Stomach (tissue), 9 donors: ENCODE measurements around the gene WFDC1. TPM values are rescaled to one million over a fixed set of nuclear protein-coding genes. Genes with fewer than 3 reads are reported as not detected.
A peak's percentile ranks its signal among the peaks of the same experiment; 100 is the strongest.
"Not testable (repeated sequence)": the region's sequence is repeated elsewhere in the genome, so short reads cannot be mapped to it uniquely, and the experiment has no call there.

Source experiments
- DNase-seq, 2 donors: peaks; one replicate each; pipeline versions ENCODE4 v3.0.0 to v3.0.0-alpha.2; 2013 to 2019
- H3K27ac ChIP-seq, 5 donors: fragments of 200-600 bp in 4 of 5; sonication (generic) in 4 of 5; one replicate each; pipeline ENCODE4 v1.5.1; 2013 to 2019; ENCODE audit warnings: mild to moderate bottlenecking in 1 of 5, moderate library complexity in 1 of 5
- H3K27me3 ChIP-seq, 3 donors: fragments of 200-600 bp; sonication (generic); one replicate each; pipeline ENCODE4 v1.5.1; 2017 to 2019; ENCODE audit warnings: mixed run types in 1 of 3
- H3K36me3 ChIP-seq, 4 donors: fragments of 200-600 bp; sonication (generic); 1 replicate in 3 of 4; 2 replicates in 1 of 4; pipeline ENCODE4 v1.5.1; 2016 to 2019
- H3K4me1 ChIP-seq, 4 donors: fragments of 200-600 bp; sonication (generic); one replicate each; pipeline ENCODE4 v1.5.1; 2016 to 2019
- H3K4me3 ChIP-seq, 4 donors: fragments of 200-600 bp; sonication (generic) in 3 of 4; one replicate each; pipeline ENCODE4 v1.5.1; 2016 to 2019; ENCODE audit warnings: mild to moderate bottlenecking in 1 of 4
- H3K9me3 ChIP-seq, 4 donors: fragments of 200-600 bp; sonication (generic); one replicate each; pipeline ENCODE4 v1.5.1; 2016 to 2019
- CTCF ChIP-seq, 7 experiments: fragments of 450-650 bp in 4 of 7; fragments of 200-600 bp in 3 of 7; sonication (generic) in 3 of 7; IDR thresholded peaks; one replicate each; pipeline ENCODE4 v1.5.1; 2016 to 2019; ENCODE audit warnings: antibody characterized with exemption in 7 of 7, control low read depth in 2 of 7, mild to moderate bottlenecking in 1 of 7
- EP300 ChIP-seq: sonication (generic); formaldehyde crosslinking; IDR thresholded peaks from one replicate; pipeline ENCODE4 v1.6.1; 2017; ENCODE audit warnings: antibody characterized with exemption
- POLR2A ChIP-seq, 4 donors: fragments of 450-650 bp; IDR thresholded peaks; one replicate each; pipeline ENCODE4 v1.6.1; 2016; ENCODE audit warnings: antibody characterized with exemption in 4 of 4, control low read depth in 2 of 4, mild to moderate bottlenecking in 1 of 4, moderate library complexity in 1 of 4
- POLR2AphosphoS5 ChIP-seq, 3 donors: sonication (generic); formaldehyde crosslinking; IDR thresholded peaks; one replicate each; pipeline ENCODE4 v1.6.1; 2016; ENCODE audit warnings: antibody characterized with exemption in 3 of 3
- WGBS, 5 donors: extraction: QIAGEN DNeasy Blood & Tissue Kit in 3 of 5; methylation state at CpG; one replicate each; pipeline versions ENCODE4 v1.1.5 to v1.1.7; 2013 to 2018; 5-methylcytosine and 5-hydroxymethylcytosine counted together
- intact Hi-C: fragments of 100-400 bp; cut with DNase I; formaldehyde crosslinking; loops from one replicate; pipeline ENCODE4 v1.15.1; 2023; ENCODE audit warnings: low total_unique reads
- polyA plus RNA-seq, 3 donors: library from polyadenylated mRNA; stranded (reverse); fragments of 200-250 nt; gene quantifications; one replicate each; pipeline ENCODE4 v1.2.3, GENCODE V29; 2013
- total RNA-seq, 5 donors: library from RNA; depleted of rRNA; stranded (reverse); fragments of >200 nt; gene quantifications; one replicate each; pipeline versions ENCODE4 v1.1.0 to v1.2.3, GENCODE V29; 2014 to 2016
- donor health status: healthy with polysubstance abuse.
- donor health status: Bipolar disorder and iron deficiency.
- donor health status: healthy.

The WFDC1 gene
- total and polyA plus RNA-seq, 8 donors, result 10.7 to 64.3 (median 14.2) TPM; not detected in 1

GRCh38 chr16:84334058-84334457 is 39.4 kb downstream of the WFDC1 start:
- DNase-seq, result no peak
- no peaks in the 10 kb centered on the region for H3K27me3 ChIP-seq
- 59 to 75% (median 71%) methylated on average over 3 of the region's 3 CpGs for WGBS, 5 donors
- no peaks in the 10 kb centered on the region for H3K4me1 ChIP-seq
- peaks cover 0 to 28% (median 7%) of the 10 kb centered on the region in 4 donors for H3K36me3 ChIP-seq
- intact Hi-C loops, result no loop called here
- H3K27ac ChIP-seq, result no peak overlapping the region
- no peak for TF ChIP-seq EP300
- TF ChIP-seq POLR2A (IDR thresholded peaks at IDR 0.05), result no peak
- no peak for TF ChIP-seq CTCF (IDR thresholded peaks at IDR 0.05)
- no peak for TF ChIP-seq POLR2AphosphoS5 (IDR thresholded peaks at IDR 0.05)
- no peak overlapping the region for H3K4me3 ChIP-seq
- H3K9me3 ChIP-seq, result peaks cover 5 to 28% (median 15%) of the 10 kb centered on the region in 4 donors

DNA sequence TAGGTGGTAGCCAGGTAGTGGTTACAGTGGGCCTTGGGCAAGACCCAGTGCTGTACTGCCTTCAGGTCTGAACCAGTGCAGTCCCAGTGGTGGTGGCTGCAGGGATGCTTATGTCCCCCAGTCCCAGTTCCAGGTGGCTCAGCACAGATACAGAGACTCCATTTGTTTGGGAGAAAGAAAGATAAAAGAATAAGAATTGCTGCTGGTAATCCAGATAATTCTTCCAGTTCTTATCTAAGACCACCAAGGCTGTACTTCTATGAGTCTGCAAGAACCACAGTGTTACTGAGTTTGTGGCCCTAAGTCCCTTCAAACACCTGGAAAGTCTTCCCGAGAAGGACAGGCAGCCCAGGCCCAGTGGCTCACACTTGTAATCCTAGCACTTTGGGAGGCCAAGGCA is 39.8 kb downstream of the WFDC1 start:
- H3K27ac ChIP-seq, result no peak overlapping the region
- 81 to 100% (median 92%) methylated on average over 1 of the region's 1 CpG for WGBS, 5 donors
- H3K36me3 ChIP-seq, result peaks cover 0 to 28% (median 7%) of the 10 kb centered on the region in 4 donors
- intact Hi-C loops, result no loop called here
- H3K4me3 ChIP-seq, result no peak overlapping the region
- H3K9me3 ChIP-seq, result peaks cover 5 to 28% (median 15%) of the 10 kb centered on the region in 4 donors
- no peaks in the 10 kb centered on the region for H3K4me1 ChIP-seq
- H3K27me3 ChIP-seq, result no peaks in the 10 kb centered on the region
- TF ChIP-seq EP300, result no peak
- TF ChIP-seq POLR2AphosphoS5 (IDR thresholded peaks at IDR 0.05), result no peak
- no peak for TF ChIP-seq POLR2A (IDR thresholded peaks at IDR 0.05)
- TF ChIP-seq CTCF (IDR thresholded peaks at IDR 0.05), result no peak
- no peak for DNase-seq

DNA sequence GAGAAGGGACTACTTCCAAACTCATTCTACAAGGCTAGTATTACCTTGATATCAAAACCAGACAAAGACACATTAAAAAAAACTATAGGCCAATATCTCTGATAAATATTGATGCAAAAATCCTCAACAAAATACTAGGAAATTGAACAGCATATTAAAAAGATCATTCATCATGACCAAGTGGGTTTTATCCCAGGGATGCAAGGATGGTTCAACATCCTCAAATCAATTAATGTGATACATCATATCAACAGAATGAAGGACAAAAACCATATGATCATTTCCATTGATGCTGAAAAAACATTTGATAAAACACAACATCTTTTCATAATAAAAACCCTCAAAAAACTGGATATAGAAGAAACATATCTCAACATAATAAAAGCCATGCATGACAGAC is 42.6 kb downstream of the WFDC1 start:
- H3K27ac ChIP-seq, H3K4me3 ChIP-seq, H3K27me3 ChIP-seq, H3K36me3 ChIP-seq, DNase-seq, intact Hi-C loops, H3K4me1 ChIP-seq: not testable (repeated sequence)
- H3K9me3 ChIP-seq, result peaks cover 5 to 28% (median 15%) of the 10 kb centered on the region in 4 donors

DNA sequence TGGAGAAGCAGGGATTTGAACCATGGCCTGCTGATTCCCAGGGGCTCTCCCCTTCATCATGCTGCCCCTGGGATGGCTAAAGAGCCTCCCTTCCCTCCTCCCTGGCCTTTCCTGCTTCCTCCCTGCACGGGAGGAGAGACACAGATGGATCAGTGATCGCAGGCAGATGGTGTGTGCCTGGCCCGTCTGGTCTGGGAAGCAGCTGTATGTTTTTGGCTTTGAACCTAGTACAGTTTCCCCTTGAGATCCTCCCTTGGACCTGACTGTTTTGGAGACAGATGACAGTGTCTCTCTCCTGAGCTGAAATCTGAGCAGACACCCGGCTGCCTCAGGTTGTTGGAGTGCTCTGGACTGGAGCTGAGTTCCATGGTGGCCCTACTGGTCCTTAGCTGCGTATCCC is 44.6 kb downstream of the WFDC1 start:
- no peak overlapping the region for H3K4me3 ChIP-seq
- TF ChIP-seq POLR2A (IDR thresholded peaks at IDR 0.05), result no peak
- TF ChIP-seq POLR2AphosphoS5 (IDR thresholded peaks at IDR 0.05), result no peak
- no peak for TF ChIP-seq CTCF (IDR thresholded peaks at IDR 0.05)
- TF ChIP-seq EP300, result no peak
- DNase-seq, result peak in 1 of 2 donors; percentile 36
- H3K27me3 ChIP-seq, result no peaks in the 10 kb centered on the region
- peaks cover 5 to 28% (median 15%) of the 10 kb centered on the region in 4 donors for H3K9me3 ChIP-seq
- no peak overlapping the region for H3K27ac ChIP-seq
- WGBS, 5 donors, result 42 to 68% (median 55%) methylated on average over 4 to 5 of the region's 5 CpGs
- intact Hi-C loops, result no loop called here
- no peaks in the 10 kb centered on the region for H3K4me1 ChIP-seq
- H3K36me3 ChIP-seq, result no peaks in the 10 kb centered on the region

DNA sequence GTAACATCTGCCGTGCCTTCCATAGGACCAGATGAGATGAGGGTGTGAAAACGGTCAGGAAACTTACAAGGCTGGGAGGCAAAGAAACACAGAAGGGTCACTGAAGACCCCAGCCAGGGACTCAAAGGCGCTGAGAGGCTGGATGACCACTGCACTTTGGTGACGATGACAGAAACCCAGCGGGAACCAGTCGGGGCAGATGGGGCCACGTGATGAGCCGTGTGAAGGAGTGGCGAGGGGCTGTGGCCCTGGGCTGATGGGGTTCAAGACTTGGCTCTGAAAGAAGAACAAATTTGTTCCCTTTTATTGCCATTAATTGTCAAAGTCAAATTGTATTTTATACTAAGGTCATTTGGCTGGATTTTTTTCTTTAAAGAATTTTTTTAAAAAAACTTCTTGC is 45.1 kb downstream of the WFDC1 start:
- Histone ChIP-seq H3K36me3 (no peaks in the 10 kb centered on the region), H3K9me3 (peaks cover 5 to 25% (median 15%) of the 10 kb centered on the region in 4 donors), H3K4me3 (no peak overlapping the region), H3K4me1 (peaks cover 0 to under 1% (median 0%) of the 10 kb centered on the region in 4 donors), H3K27ac (no peak overlapping the region), H3K27me3 (no peaks in the 10 kb centered on the region)
- DNase-seq, result no peak
- intact Hi-C loops, result no loop called here
- TF ChIP-seq CTCF (IDR thresholded peaks at IDR 0.05) (no peak), POLR2AphosphoS5 (IDR thresholded peaks at IDR 0.05) (no peak), POLR2A (IDR thresholded peaks at IDR 0.05) (no peak), EP300 (no peak)
- WGBS, 5 donors, result 71 to 83% (median 76%) methylated on average over 9 of the region's 9 CpGs
